B cell (primary cell): ENCODE measurements around the gene FOSB. TPM values are rescaled to one million over a fixed set of nuclear protein-coding genes. Genes with fewer than 3 reads are reported as not detected.
A peak's percentile ranks its signal among the peaks of the same experiment; 100 is the strongest.

Experiments
- ATAC-seq: fragments of 200-7000 bp; cut with Tn5 transposase; one replicate; pipeline ENCODE4 v1.10.0; 2021; ENCODE audit warnings: low read depth, mild to moderate bottlenecking, moderate number of reproducible peaks, moderate library complexity
- CTCF ChIA-PET: fragments of 350-600 bp; sonication (Branson Sonifier 250); formaldehyde crosslinking; loops from one replicate; lab custom pipeline; 2021; ENCODE audit warnings: antibody characterized with exemption, inconsistent platforms; lab: Charles Lee
- POLR2A ChIA-PET: fragments of 350-600 bp; sonication (Branson Sonifier 250); formaldehyde crosslinking; loops from one replicate; lab custom pipeline; 2021; ENCODE audit warnings: antibody characterized with exemption; lab: Charles Lee
- DNase-seq: peaks from one replicate; pipeline ENCODE4 v3.0.0; 2013
- H2AFZ ChIP-seq: 2 replicates; pipeline ENCODE4 v1.6.1; 2012; ENCODE audit warnings: mild to moderate bottlenecking, low read depth, low read length; ENCODE audit not compliant: insufficient read depth, poor library complexity, severe bottlenecking
- H3K27ac ChIP-seq, 2 donors: 1 replicate in 1 of 2; 2 replicates in 1 of 2; pipeline ENCODE4 v1.5.1; 2012 to 2013; ENCODE audit warnings: low read length in 2 of 2, mild to moderate bottlenecking in 2 of 2, moderate library complexity in 1 of 2
- H3K27me3 ChIP-seq, 4 experiments: fragments of 200-600 bp in 1 of 4; sonication (generic) in 1 of 4; replicated peaks in 1 of 4; 1 replicate in 2 of 4; 2 replicates in 2 of 4; pipeline versions ENCODE4 v1.6.1 to v1.7.0; 2013 to 2016; ENCODE audit warnings: low read length in 3 of 4, mild to moderate bottlenecking in 2 of 4, mixed read lengths in 1 of 4, moderate library complexity in 1 of 4; ENCODE audit not compliant: insufficient read depth in 4 of 4, control insufficient read depth in 3 of 4; ENCODE audit errors: control extremely low read depth in 1 of 4
- H3K36me3 ChIP-seq, 2 experiments: replicated peaks in 1 of 2; 1 replicate in 1 of 2; 2 replicates in 1 of 2; pipeline versions ENCODE4 v1.6.1 to v1.7.1; 2013; ENCODE audit warnings: low read length in 1 of 2; ENCODE audit not compliant: insufficient read depth in 2 of 2, control insufficient read depth in 1 of 2; ENCODE audit errors: control extremely low read depth in 1 of 2, extremely low read depth in 1 of 2
- H3K4me1 ChIP-seq, 2 donors: fragments of 200-600 bp in 1 of 2; sonication (generic) in 1 of 2; 1 replicate in 1 of 2; 2 replicates in 1 of 2; pipeline versions ENCODE4 v1.5.1 to v1.6.1; 2013 to 2017; ENCODE audit warnings: low read length in 2 of 2; ENCODE audit not compliant: control insufficient read depth in 2 of 2, insufficient read depth in 2 of 2
- H3K4me2 ChIP-seq: replicated peaks from 2 replicates; pipeline ENCODE3; 2012; ENCODE audit warnings: mild to moderate bottlenecking, low read depth, low read length; ENCODE audit not compliant: poor library complexity, severe bottlenecking
- H3K4me3 ChIP-seq, 5 experiments: fragments of 200-600 bp in 1 of 5; sonication (generic) in 1 of 5; 1 replicate in 3 of 5; 2 replicates in 2 of 5; pipeline versions ENCODE4 v1.5.1 to v1.7.0; 2011 to 2016; ENCODE audit warnings: low read length in 4 of 5, mild to moderate bottlenecking in 4 of 5, low read depth in 2 of 5, control low read depth in 1 of 5, moderate library complexity in 1 of 5; ENCODE audit not compliant: insufficient read depth in 1 of 5; ENCODE audit errors: control extremely low read depth in 1 of 5, extremely low read depth in 1 of 5
- H3K79me2 ChIP-seq: fragments of 200-600 bp; sonication (generic); one replicate; pipeline ENCODE4 v1.6.0; 2016; ENCODE audit warnings: low read length; ENCODE audit not compliant: control insufficient read depth, insufficient read depth
- H3K9ac ChIP-seq: fragments of 200-600 bp; sonication (generic); 2 replicates; pipeline ENCODE4 v1.6.1; 2017; ENCODE audit warnings: mild to moderate bottlenecking, low read length, moderate library complexity
- H3K9me3 ChIP-seq, 3 donors: one replicate each; pipeline versions ENCODE4 v1.6.1 to v1.7.1; 2013; ENCODE audit warnings: low read length in 2 of 3; ENCODE audit not compliant: control insufficient read depth in 2 of 3, insufficient read depth in 1 of 3; ENCODE audit errors: control extremely low read depth in 1 of 3
- H4K20me1 ChIP-seq: 2 replicates; pipeline ENCODE4 v1.6.0; 2012; ENCODE audit warnings: mild to moderate bottlenecking, low read length; ENCODE audit not compliant: insufficient read depth, control insufficient read depth, poor library complexity, severe bottlenecking
- H3K27ac Mint-ChIP-seq: one replicate; pipeline ENCODE4 v1.8.0; 2021; ENCODE audit warnings: mixed read lengths
- H3K27me3 Mint-ChIP-seq: one replicate; pipeline ENCODE4 v1.8.0; 2021; ENCODE audit warnings: mixed read lengths
- H3K4me1 Mint-ChIP-seq: one replicate; pipeline ENCODE4 v1.8.0; 2021; ENCODE audit warnings: mixed read lengths
- H3K4me3 Mint-ChIP-seq: one replicate; pipeline ENCODE4 v1.8.0; 2021; ENCODE audit warnings: mixed read lengths
- H3K9me3 Mint-ChIP-seq: one replicate; pipeline ENCODE4 v1.8.0; 2022; ENCODE audit warnings: mixed read lengths; ENCODE audit not compliant: insufficient read depth
- EZH2 ChIP-seq: IDR thresholded peaks from 2 replicates; pipeline ENCODE4 v1.6.1; 2012; ENCODE audit warnings: borderline replicate concordance, low read depth, mild to moderate bottlenecking, moderate library complexity, low read length; ENCODE audit not compliant: insufficient read depth, poor library complexity, severe bottlenecking
- WGBS: methylation state at CpG from one replicate; pipeline ENCODE4 v1.1.5; 2013; ENCODE audit warnings: missing lambda C conversion rate; ENCODE audit not compliant: insufficient coverage; 5-methylcytosine and 5-hydroxymethylcytosine counted together
- intact Hi-C: fragments of 100-400 bp; cut with micrococcal nuclease; formaldehyde crosslinking; loops from one replicate; pipeline ENCODE4 v1.10.0; 2022
- polyA plus RNA-seq: library from polyadenylated mRNA; depleted of rRNA; stranded (reverse); fragments of >200 nt; gene quantifications from 2 replicates; pipeline ENCODE4 v1.2.3, GENCODE V29; 2012
- total RNA-seq, 2 donors: library from RNA; stranded (reverse); fragments of 120-200 nt in 1 of 2; gene quantifications; 1 replicate in 1 of 2; 2 replicates in 1 of 2; pipeline versions ENCODE4 v1.2.3 to v1.2.4, GENCODE V29; 2013 to 2022
- TF ChIP-seq, protein P1 (sequence below): fragments of 200-600 bp; IDR thresholded peaks from one replicate; pipeline ENCODE4 v1.8.0; 2022; ENCODE audit warnings: antibody characterized with exemption, mild to moderate bottlenecking

Gene FOSB
- total and polyA plus RNA-seq, 2 donors (not counting 1 experiment from before 2014, with no cell fraction given) = 39.6 to 2,860 TPM

- POLR2A ChIA-PET = interaction anchor here (0.7 kb wide), 1 partner anchor 16 kb away, joined by 3 read pairs; no protein-coding TSS in a partner anchor
Observed at GRCh38 chr19:45472563-45473366, 5.0 kb downstream of the FOSB start.

More at GRCh38 chr19:45472563-45473366, 5.0 kb downstream of the FOSB start:
- Mint-ChIP-seq H3K27ac (peak overlapping the region; percentile 16), H3K9me3 (no peaks in the 10 kb centered on the region), H3K27me3 (peaks cover 23% of the 10 kb centered on the region), H3K4me1 (peaks cover 46% of the 10 kb centered on the region), H3K4me3 (peak overlapping the region; percentile 44)
- Histone ChIP-seq H4K20me1 (peaks cover 59% of the 10 kb centered on the region), H3K27ac (no peak overlapping the region), H3K9me3 (no peaks in the 10 kb centered on the region), H3K79me2 (no peaks in the 10 kb centered on the region), H3K9ac (no peak overlapping the region), H3K4me3 (peak overlapping the region in 2 of 5 experiments; percentile 18 to 21), H3K27me3 (peaks cover 0 to 28% (median 11%) of the 10 kb centered on the region in 4 experiments), H3K4me1 (peaks cover 32 to 48% of the 10 kb centered on the region in 2 donors), H2AFZ (no peak overlapping the region), H3K4me2 (peak overlapping the region; percentile 93), H3K36me3 (no peaks in the 10 kb centered on the region)
- ATAC-seq (no peak), DNase-seq (peak; percentile 65)
- intact Hi-C loops = no loop called here
- WGBS = 20% methylated on average over 36 of the region's 44 CpGs
- TF ChIP-seq, protein P1, sequence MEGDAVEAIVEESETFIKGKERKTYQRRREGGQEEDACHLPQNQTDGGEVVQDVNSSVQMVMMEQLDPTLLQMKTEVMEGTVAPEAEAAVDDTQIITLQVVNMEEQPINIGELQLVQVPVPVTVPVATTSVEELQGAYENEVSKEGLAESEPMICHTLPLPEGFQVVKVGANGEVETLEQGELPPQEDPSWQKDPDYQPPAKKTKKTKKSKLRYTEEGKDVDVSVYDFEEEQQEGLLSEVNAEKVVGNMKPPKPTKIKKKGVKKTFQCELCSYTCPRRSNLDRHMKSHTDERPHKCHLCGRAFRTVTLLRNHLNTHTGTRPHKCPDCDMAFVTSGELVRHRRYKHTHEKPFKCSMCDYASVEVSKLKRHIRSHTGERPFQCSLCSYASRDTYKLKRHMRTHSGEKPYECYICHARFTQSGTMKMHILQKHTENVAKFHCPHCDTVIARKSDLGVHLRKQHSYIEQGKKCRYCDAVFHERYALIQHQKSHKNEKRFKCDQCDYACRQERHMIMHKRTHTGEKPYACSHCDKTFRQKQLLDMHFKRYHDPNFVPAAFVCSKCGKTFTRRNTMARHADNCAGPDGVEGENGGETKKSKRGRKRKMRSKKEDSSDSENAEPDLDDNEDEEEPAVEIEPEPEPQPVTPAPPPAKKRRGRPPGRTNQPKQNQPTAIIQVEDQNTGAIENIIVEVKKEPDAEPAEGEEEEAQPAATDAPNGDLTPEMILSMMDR = no peak
- no peak for TF ChIP-seq EZH2
- CTCF ChIA-PET = interaction anchor here (1.1 to 3.4 kb wide), 2 partner anchors 13 to 33 kb away, joined by 4 to 21 read pairs; no protein-coding TSS in a partner anchor
